Measurements from ENCODE around the gene TARBP1.
"Not testable (repeated sequence)": the region's sequence is repeated elsewhere in the genome, so short reads cannot be mapped to it uniquely, and the experiment has no call there.

Gene TARBP1

GRCh38 chr1:234381699-234382555 lies 97.1 kb downstream of the TARBP1 start:
- Histone ChIP-seq H3K9me3 (ENCODE audit: control insufficient read depth, insufficient read depth, low read length) (no peaks in the 10 kb centered on the region), H3K36me3 (ENCODE audit: insufficient read depth, low read length) (0 out of 2 replicates have a peak, but pooled peaks cover 5% of the 10 kb centered on the region), H3K9ac (ENCODE audit: low read depth, low read length) (no peak overlapping the region), H3K4me1 (ENCODE audit: insufficient read depth, low read length) (no peaks in the 10 kb centered on the region)

- peaks cover 14% of the 10 kb centered on the region for H3K36me3 ChIP-seq (ENCODE audit: insufficient read depth, low read length)
- H3K9ac ChIP-seq (ENCODE audit: low read depth, low read length); H3K4me1 ChIP-seq (ENCODE audit: insufficient read depth, low read length); H3K9me3 ChIP-seq (ENCODE audit: control insufficient read depth, insufficient read depth, low read length): not testable (repeated sequence)
These were observed 99.3 kb downstream of the TARBP1 start for GRCh38 chr1:234379591-234380109.

DNA sequence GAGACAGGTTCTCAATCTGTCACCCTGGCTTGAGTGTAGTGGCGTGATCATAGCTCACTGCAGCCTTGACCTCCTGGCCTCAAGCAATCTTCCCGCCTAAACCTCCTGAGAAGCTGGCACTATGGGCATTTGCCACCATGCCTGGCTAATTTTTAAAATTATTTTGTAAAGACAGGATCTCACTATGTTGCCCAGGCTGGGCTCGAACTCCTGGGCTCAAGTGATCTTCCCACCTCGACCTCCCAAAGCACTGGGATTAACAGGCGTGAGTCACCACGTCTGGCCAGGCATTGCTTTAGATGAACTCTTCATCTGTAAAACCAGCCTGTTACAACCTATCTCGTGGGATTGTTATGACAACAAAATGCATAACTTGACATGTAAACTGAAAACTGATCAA lies 103.3 kb downstream of the TARBP1 start:
- peaks cover 14% of the 10 kb centered on the region for H3K36me3 ChIP-seq (ENCODE audit: insufficient read depth, low read length)
- H3K4me1 ChIP-seq (ENCODE audit: insufficient read depth, low read length), result no peaks in the 10 kb centered on the region
- no peaks in the 10 kb centered on the region for H3K9me3 ChIP-seq (ENCODE audit: control insufficient read depth, insufficient read depth, low read length)
- no peak overlapping the region for H3K9ac ChIP-seq (ENCODE audit: low read depth, low read length)

- H3K36me3 ChIP-seq (ENCODE audit: insufficient read depth, low read length), result peaks cover 9% of the 10 kb centered on the region
- no peaks in the 10 kb centered on the region for H3K9me3 ChIP-seq (ENCODE audit: control insufficient read depth, insufficient read depth, low read length)
- H3K4me1 ChIP-seq (ENCODE audit: insufficient read depth, low read length), result no peaks in the 10 kb centered on the region
- H3K9ac ChIP-seq (ENCODE audit: low read depth, low read length), result peak overlapping the region; percentile 76
These were observed 105.1 kb downstream of the TARBP1 start for GRCh38 chr1:234373959-234374254.

GRCh38 chr1:234373064-234373958 lies 105.7 kb downstream of the TARBP1 start, which contains the start of gene COA6:
TSS of gene COA6 (plus strand) at chr1:234373456. CDS start at chr1:234373467, 11 bp downstream.
- no peaks in the 10 kb centered on the region for H3K9me3 ChIP-seq (ENCODE audit: control insufficient read depth, insufficient read depth, low read length)
- peaks cover 9% of the 10 kb centered on the region for H3K36me3 ChIP-seq (ENCODE audit: insufficient read depth, low read length)
- no peaks in the 10 kb centered on the region for H3K4me1 ChIP-seq (ENCODE audit: insufficient read depth, low read length)
- H3K9ac ChIP-seq (ENCODE audit: low read depth, low read length), result peak within 1 kb of the TSS; percentile 76

- H3K4me1 ChIP-seq (ENCODE audit: insufficient read depth, low read length), result no peaks in the 10 kb centered on the region
- H3K9ac ChIP-seq (ENCODE audit: low read depth, low read length), result peak overlapping the region; percentile 76; the same call in 1 of the 2 replicates
- H3K36me3 ChIP-seq (ENCODE audit: insufficient read depth, low read length), result peaks cover 9% of the 10 kb centered on the region
- H3K9me3 ChIP-seq (ENCODE audit: control insufficient read depth, insufficient read depth, low read length), result no peaks in the 10 kb centered on the region
These were observed 106.8 kb downstream of the TARBP1 start for GRCh38 chr1:234372011-234372757.

DNA sequence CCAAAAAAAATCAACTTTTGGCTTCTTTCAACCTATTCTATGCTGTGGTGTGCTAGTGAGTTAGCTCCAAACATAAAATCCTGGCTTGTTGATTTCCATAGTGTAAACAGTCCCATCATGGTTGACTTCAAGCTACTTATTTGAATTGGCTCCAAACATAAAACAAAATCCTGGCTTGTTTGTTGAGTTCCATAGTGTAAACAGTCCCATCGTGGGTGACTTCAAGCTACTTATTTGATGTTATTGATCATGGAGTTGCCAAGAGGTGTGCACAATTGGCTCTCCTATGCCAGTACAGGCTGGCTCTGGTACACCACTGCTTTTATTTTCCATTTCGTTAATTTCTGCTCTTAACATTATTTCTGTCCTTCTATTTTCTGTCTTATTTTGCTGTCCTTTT lies 107.6 kb downstream of the TARBP1 start:
- no peaks in the 10 kb centered on the region for H3K4me1 ChIP-seq (ENCODE audit: insufficient read depth, low read length)
- no peak overlapping the region for H3K9ac ChIP-seq (ENCODE audit: low read depth, low read length)
- H3K9me3 ChIP-seq (ENCODE audit: control insufficient read depth, insufficient read depth, low read length), result no peaks in the 10 kb centered on the region
- peaks cover 6% of the 10 kb centered on the region; the same call in 1 of the 2 replicates for H3K36me3 ChIP-seq (ENCODE audit: insufficient read depth, low read length)

DNA sequence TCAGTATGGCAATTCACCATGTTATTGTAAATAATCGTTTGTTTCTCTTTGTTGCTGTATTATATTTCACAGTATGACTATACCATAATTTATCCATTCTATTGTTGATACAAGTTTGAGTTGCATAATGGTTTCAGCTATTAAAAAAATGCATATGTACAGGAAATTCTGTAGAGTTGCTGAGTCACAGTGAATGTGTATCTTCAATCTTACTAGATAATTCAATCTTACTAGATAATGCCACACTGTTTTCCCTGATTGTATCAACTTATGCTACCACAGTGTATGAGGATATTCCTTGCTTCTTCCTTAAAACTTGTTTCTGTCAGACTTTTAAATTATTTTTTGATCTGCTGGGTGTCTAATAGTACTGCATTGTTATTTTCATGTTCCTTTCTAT lies 109.2 kb downstream of the TARBP1 start:
- Histone ChIP-seq H3K9me3 (ENCODE audit: control insufficient read depth, insufficient read depth, low read length) (no peaks in the 10 kb centered on the region), H3K9ac (ENCODE audit: low read depth, low read length) (no peak overlapping the region), H3K4me1 (ENCODE audit: insufficient read depth, low read length) (no peaks in the 10 kb centered on the region), H3K36me3 (ENCODE audit: insufficient read depth, low read length) (no peaks in the 10 kb centered on the region)

GRCh38 chr1:234369033-234369430 lies 109.9 kb downstream of the TARBP1 start:
- H3K36me3 ChIP-seq (ENCODE audit: insufficient read depth, low read length), result no peaks in the 10 kb centered on the region
- no peaks in the 10 kb centered on the region for H3K4me1 ChIP-seq (ENCODE audit: insufficient read depth, low read length)
- no peaks in the 10 kb centered on the region for H3K9me3 ChIP-seq (ENCODE audit: control insufficient read depth, insufficient read depth, low read length)
- H3K9ac ChIP-seq (ENCODE audit: low read depth, low read length), result no peak overlapping the region

GRCh38 chr1:234368320-234369032 lies 110.5 kb downstream of the TARBP1 start:
- Histone ChIP-seq H3K36me3 (ENCODE audit: insufficient read depth, low read length) (no peaks in the 10 kb centered on the region), H3K9ac (ENCODE audit: low read depth, low read length) (no peak overlapping the region), H3K4me1 (ENCODE audit: insufficient read depth, low read length) (no peaks in the 10 kb centered on the region), H3K9me3 (ENCODE audit: control insufficient read depth, insufficient read depth, low read length) (no peaks in the 10 kb centered on the region)

- Histone ChIP-seq H3K4me1 (ENCODE audit: insufficient read depth, low read length) (no peaks in the 10 kb centered on the region), H3K9ac (ENCODE audit: low read depth, low read length) (no peak overlapping the region), H3K36me3 (ENCODE audit: insufficient read depth, low read length) (no peaks in the 10 kb centered on the region), H3K9me3 (ENCODE audit: control insufficient read depth, insufficient read depth, low read length) (no peaks in the 10 kb centered on the region)
These were observed 116.4 kb downstream of the TARBP1 start for GRCh38 chr1:234362558-234362957.

GRCh38 chr1:234361102-234361603 lies 117.8 kb downstream of the TARBP1 start:
- no peaks in the 10 kb centered on the region; the same call in 1 of the 2 replicates for H3K4me1 ChIP-seq (ENCODE audit: insufficient read depth, low read length)
- no peaks in the 10 kb centered on the region for H3K9me3 ChIP-seq (ENCODE audit: control insufficient read depth, insufficient read depth, low read length)
- H3K36me3 ChIP-seq (ENCODE audit: insufficient read depth, low read length), result no peaks in the 10 kb centered on the region
- H3K9ac ChIP-seq (ENCODE audit: low read depth, low read length), result no peak overlapping the region

DNA sequence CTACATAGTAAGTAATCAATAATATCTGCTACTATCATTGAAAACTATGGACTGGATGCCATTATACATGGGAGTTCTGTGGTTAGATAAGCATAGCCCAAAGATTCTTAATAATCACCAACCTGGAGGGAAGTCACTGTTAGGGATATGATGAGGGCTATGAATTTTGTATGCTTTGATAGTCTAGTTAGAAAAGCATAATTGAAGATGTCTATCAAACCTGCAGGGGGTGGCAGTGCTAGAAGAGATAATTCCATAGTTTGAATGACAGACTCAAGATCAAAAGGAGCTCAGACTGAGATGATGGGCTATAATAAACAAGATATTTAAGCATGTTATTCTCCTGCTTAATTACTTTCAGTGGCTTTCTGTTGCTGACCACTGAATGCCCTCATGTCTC lies 121.1 kb downstream of the TARBP1 start:
- H3K9ac ChIP-seq (ENCODE audit: low read depth, low read length), result no peak overlapping the region
- H3K4me1 ChIP-seq (ENCODE audit: insufficient read depth, low read length), result no peaks in the 10 kb centered on the region; the same call in 1 of the 2 replicates
- H3K36me3 ChIP-seq (ENCODE audit: insufficient read depth, low read length), result no peaks in the 10 kb centered on the region
- no peaks in the 10 kb centered on the region for H3K9me3 ChIP-seq (ENCODE audit: control insufficient read depth, insufficient read depth, low read length)

Measured in ES-I3 (cell line).